GM23338 (cell line): Measurements from ENCODE around the gene WDHD1. TPM values are rescaled to one million over a fixed set of nuclear protein-coding genes. Genes with fewer than 3 reads are reported as not detected.

ENCODE experiments used
- ATAC-seq: fragments of 200-7000 bp; cut with Tn5 transposase; 3 replicates; pipeline ENCODE4 v1.9.1; 2020
- DNase-seq: peaks from one replicate; pipeline ENCODE4 v3.0.0-alpha.2; 2015; ENCODE audit warnings: low spot score
- H2AFZ ChIP-seq: fragments of 200-600 bp; sonication (generic); 2 replicates; pipeline ENCODE4 v1.8.0; 2016; ENCODE audit warnings: antibody characterized with exemption, mild to moderate bottlenecking, moderate library complexity
- H3F3A ChIP-seq: fragments of 200-600 bp; sonication (generic); replicated peaks from 2 replicates; pipeline ENCODE4 v1.8.0; 2017; ENCODE audit warnings: antibody characterized with exemption, mixed run types, low read depth
- H3K27ac ChIP-seq: fragments of 200-600 bp; sonication (generic); 2 replicates; pipeline ENCODE4 v1.6.1; 2016; ENCODE audit warnings: low read depth
- H3K27me3 ChIP-seq: fragments of 200-600 bp; sonication (generic); 2 replicates; pipeline ENCODE4 v1.8.0; 2016; ENCODE audit warnings: mild to moderate bottlenecking, mixed run types, moderate library complexity; ENCODE audit not compliant: insufficient read depth
- H3K36me3 ChIP-seq: fragments of 200-600 bp; sonication (generic); 2 replicates; pipeline ENCODE4 v1.8.0; 2016; ENCODE audit warnings: mild to moderate bottlenecking; ENCODE audit not compliant: insufficient read depth
- H3K4me1 ChIP-seq: fragments of 200-600 bp; sonication (generic); 2 replicates; pipeline ENCODE4 v1.8.0; 2016; ENCODE audit warnings: mild to moderate bottlenecking, moderate library complexity; ENCODE audit not compliant: insufficient read depth
- H3K4me2 ChIP-seq: fragments of 200-600 bp; sonication (generic); 2 replicates; pipeline ENCODE4 v1.7.1; 2017; ENCODE audit warnings: mixed run types
- H3K4me3 ChIP-seq: fragments of 200-600 bp; sonication (generic); 2 replicates; pipeline ENCODE4 v1.6.1; 2016; ENCODE audit warnings: mixed run types
- H3K79me2 ChIP-seq: fragments of 200-600 bp; sonication (generic); replicated peaks from 2 replicates; pipeline ENCODE4 v1.8.0; 2017; ENCODE audit warnings: mild to moderate bottlenecking; ENCODE audit not compliant: insufficient read depth
- H3K9me2 ChIP-seq: fragments of 200-600 bp; sonication (generic); 2 replicates; pipeline ENCODE4 v1.8.0; 2017; ENCODE audit not compliant: insufficient read depth
- H4K20me1 ChIP-seq: fragments of 200-600 bp; sonication (generic); replicated peaks from 2 replicates; pipeline ENCODE4 v1.8.0; 2017; ENCODE audit warnings: mild to moderate bottlenecking; ENCODE audit not compliant: insufficient read depth
- H3K27ac Mint-ChIP-seq: 2 replicates; pipeline ENCODE4 v1.8.0; 2020; ENCODE audit warnings: inconsistent platforms, mild to moderate bottlenecking, moderate library complexity, mixed read lengths
- H3K27me3 Mint-ChIP-seq: 3 replicates; pipeline ENCODE4 v1.8.0; 2022; ENCODE audit warnings: low read depth, mild to moderate bottlenecking, moderate library complexity, mixed read lengths, inconsistent platforms; ENCODE audit not compliant: insufficient read depth, poor library complexity
- H3K36me3 Mint-ChIP-seq: 3 replicates; pipeline ENCODE4 v1.8.0; 2021; ENCODE audit warnings: low read depth, mild to moderate bottlenecking, inconsistent platforms, moderate library complexity, mixed read lengths
- H3K4me1 Mint-ChIP-seq: 3 replicates; pipeline ENCODE4 v1.8.0; 2020; ENCODE audit warnings: mild to moderate bottlenecking, inconsistent platforms, mixed read lengths
- H3K4me3 Mint-ChIP-seq: 3 replicates; pipeline ENCODE4 v1.8.0; 2021; ENCODE audit warnings: moderate library complexity, mild to moderate bottlenecking, inconsistent platforms, mixed read lengths
- H3K9me3 Mint-ChIP-seq: 3 replicates; pipeline ENCODE4 v1.8.0; 2020; ENCODE audit warnings: moderate library complexity, mild to moderate bottlenecking, inconsistent platforms, mixed read lengths
- CREB1 ChIP-seq: fragments of 250-450 bp; sonication (Bioruptor Pico); IDR thresholded peaks from 2 replicates; pipeline ENCODE4 v1.5.0; 2020; ENCODE audit warnings: low read depth, mild to moderate bottlenecking, moderate library complexity
- ETS1 ChIP-seq: IDR thresholded peaks from 2 replicates; pipeline ENCODE4 v1.6.1; 2016; ENCODE audit warnings: antibody characterized with exemption
- EZH2 ChIP-seq: fragments of 200-600 bp; sonication (generic); IDR thresholded peaks from one replicate; pipeline ENCODE4 v1.8.0; 2017; ENCODE audit warnings: antibody characterized with exemption, mild to moderate bottlenecking, low read depth; ENCODE audit not compliant: unreplicated experiment
- NANOG ChIP-seq: IDR thresholded peaks from 2 replicates; pipeline ENCODE4 v1.6.1; 2016; ENCODE audit warnings: antibody characterized with exemption, borderline replicate concordance
- ZNF114 ChIP-seq: fragments of 250-450 bp; sonication (Bioruptor Pico); IDR thresholded peaks from 2 replicates; pipeline ENCODE4 v1.5.0; 2020; ENCODE audit warnings: mild to moderate bottlenecking, moderate library complexity
- ZNF462 ChIP-seq: fragments of 250-450 bp; sonication (Bioruptor Pico); IDR thresholded peaks from 2 replicates; pipeline ENCODE4 v1.5.0; 2020; ENCODE audit warnings: mild to moderate bottlenecking, moderate library complexity
- polyA plus RNA-seq: library from polyadenylated mRNA; unstranded; fragments of >200 nt; fragmentation: Nextera tagmentation; extraction: Ambion mirVana; gene quantifications from 2 replicates; pipeline ENCODE4 v1.2.1, GENCODE V29; 2016
- total RNA-seq: library from RNA; depleted of rRNA; stranded (reverse); fragments of >200 nt; shearing (Covaris generic); gene quantifications from 2 replicates; pipeline ENCODE4 v1.2.3, GENCODE V29; 2014
- TF ChIP-seq, protein P1 (sequence below), 2 experiments: fragments of 200-600 bp in 1 of 2; sonication (generic) in 1 of 2; conservative IDR thresholded peaks; 2 replicates each; pipeline versions ENCODE4 v1.5.1 to v1.6.1; 2016 to 2017; ENCODE audit warnings: antibody characterized with exemption in 2 of 2, low read depth in 2 of 2, mild to moderate bottlenecking in 2 of 2, moderate library complexity in 1 of 2

Gene WDHD1
- total and polyA plus RNA-seq, 2 experiments from 2014 or later: 48.8 to 65.4 TPM

DNA sequence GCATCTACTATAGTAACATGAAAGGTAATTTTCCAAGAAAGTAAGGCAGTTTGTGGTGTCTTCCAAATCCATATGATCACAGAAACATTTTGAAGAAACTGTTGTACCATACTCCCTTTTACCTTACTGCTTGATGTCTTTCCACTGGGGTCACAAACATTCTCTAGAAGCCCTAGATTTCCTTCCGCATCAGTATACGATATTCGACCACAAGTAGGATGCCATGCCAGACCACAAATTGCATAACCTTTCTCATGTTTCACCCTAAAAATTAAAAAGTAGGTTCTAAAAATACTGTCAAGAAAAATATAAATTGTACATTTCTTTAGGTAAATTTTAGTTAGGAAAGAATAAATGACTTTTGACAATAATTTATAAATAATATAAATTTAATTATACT is 26.5 kb downstream of the WDHD1 start:
- no peak overlapping the region for H3K4me3 Mint-ChIP-seq
- Histone ChIP-seq H3K27ac (no peak overlapping the region), H3K4me3 (no peak overlapping the region), H3K36me3 (peaks cover 56% of the 10 kb centered on the region), H3K4me1 (no peaks in the 10 kb centered on the region), H3F3A (no peaks in the 10 kb centered on the region), H3K79me2 (peaks cover 3% of the 10 kb centered on the region; the same call in 1 of the 2 replicates), H3K4me2 (no peak overlapping the region), H3K27me3 (no peaks in the 10 kb centered on the region), H3K9me2 (no peaks in the 10 kb centered on the region), H4K20me1 (peaks cover 7% of the 10 kb centered on the region), H2AFZ (no peak overlapping the region)
- no peaks in the 10 kb centered on the region for H3K27me3 Mint-ChIP-seq
- H3K9me3 Mint-ChIP-seq: no peaks in the 10 kb centered on the region
- DNase-seq (no peak), ATAC-seq (no peak)
- H3K27ac Mint-ChIP-seq: no peak overlapping the region
- TF ChIP-seq ETS1 (no peak), NANOG (no peak), ZNF114 (no peak), EZH2 (no peak), ZNF462 (CRISPR knock-in tag) (no peak), CREB1 (no peak)
- TF ChIP-seq, protein P1, sequence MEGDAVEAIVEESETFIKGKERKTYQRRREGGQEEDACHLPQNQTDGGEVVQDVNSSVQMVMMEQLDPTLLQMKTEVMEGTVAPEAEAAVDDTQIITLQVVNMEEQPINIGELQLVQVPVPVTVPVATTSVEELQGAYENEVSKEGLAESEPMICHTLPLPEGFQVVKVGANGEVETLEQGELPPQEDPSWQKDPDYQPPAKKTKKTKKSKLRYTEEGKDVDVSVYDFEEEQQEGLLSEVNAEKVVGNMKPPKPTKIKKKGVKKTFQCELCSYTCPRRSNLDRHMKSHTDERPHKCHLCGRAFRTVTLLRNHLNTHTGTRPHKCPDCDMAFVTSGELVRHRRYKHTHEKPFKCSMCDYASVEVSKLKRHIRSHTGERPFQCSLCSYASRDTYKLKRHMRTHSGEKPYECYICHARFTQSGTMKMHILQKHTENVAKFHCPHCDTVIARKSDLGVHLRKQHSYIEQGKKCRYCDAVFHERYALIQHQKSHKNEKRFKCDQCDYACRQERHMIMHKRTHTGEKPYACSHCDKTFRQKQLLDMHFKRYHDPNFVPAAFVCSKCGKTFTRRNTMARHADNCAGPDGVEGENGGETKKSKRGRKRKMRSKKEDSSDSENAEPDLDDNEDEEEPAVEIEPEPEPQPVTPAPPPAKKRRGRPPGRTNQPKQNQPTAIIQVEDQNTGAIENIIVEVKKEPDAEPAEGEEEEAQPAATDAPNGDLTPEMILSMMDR (conservative IDR thresholded peaks at IDR 0.05; ENCODE audit: low read depth in 2 of 2): no peak
- peaks cover 67% of the 10 kb centered on the region for H3K36me3 Mint-ChIP-seq
- H3K4me1 Mint-ChIP-seq: no peaks in the 10 kb centered on the region
